ENCODE results near the gene STEAP4.
"Not testable (repeated sequence)": the region's sequence is repeated elsewhere in the genome, so short reads cannot be mapped to it uniquely, and the experiment has no call there.

The STEAP4 gene

GRCh38 chr7:88267421-88267820 is 39.3 kb downstream of the STEAP4 start:
- DNase-seq, result no peak

GRCh38 chr7:88264987-88265386 is 41.7 kb downstream of the STEAP4 start:
- not testable (repeated sequence) for DNase-seq

GRCh38 chr7:88262562-88262961 is 44.1 kb downstream of the STEAP4 start:
- DNase-seq, result no peak

DNA sequence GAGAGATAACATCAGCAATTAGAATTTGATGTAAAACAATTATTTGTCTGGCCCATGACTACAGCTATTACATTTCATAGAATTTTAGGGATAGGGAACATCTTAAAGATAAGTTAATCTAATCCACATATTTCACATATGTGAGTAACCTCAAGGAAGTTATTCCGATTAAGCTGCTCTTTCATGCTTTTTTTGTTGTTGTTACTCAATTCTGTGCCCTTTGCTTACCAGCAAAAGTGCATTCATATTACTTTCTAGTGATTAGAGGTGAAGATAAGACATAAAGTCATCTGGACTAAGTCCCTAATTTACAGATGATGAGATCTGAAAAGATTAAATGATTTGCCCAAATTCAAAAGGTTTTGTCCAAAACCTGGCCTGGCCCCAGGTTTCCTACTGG is 46.0 kb downstream of the STEAP4 start:
- no peak for DNase-seq

DNA sequence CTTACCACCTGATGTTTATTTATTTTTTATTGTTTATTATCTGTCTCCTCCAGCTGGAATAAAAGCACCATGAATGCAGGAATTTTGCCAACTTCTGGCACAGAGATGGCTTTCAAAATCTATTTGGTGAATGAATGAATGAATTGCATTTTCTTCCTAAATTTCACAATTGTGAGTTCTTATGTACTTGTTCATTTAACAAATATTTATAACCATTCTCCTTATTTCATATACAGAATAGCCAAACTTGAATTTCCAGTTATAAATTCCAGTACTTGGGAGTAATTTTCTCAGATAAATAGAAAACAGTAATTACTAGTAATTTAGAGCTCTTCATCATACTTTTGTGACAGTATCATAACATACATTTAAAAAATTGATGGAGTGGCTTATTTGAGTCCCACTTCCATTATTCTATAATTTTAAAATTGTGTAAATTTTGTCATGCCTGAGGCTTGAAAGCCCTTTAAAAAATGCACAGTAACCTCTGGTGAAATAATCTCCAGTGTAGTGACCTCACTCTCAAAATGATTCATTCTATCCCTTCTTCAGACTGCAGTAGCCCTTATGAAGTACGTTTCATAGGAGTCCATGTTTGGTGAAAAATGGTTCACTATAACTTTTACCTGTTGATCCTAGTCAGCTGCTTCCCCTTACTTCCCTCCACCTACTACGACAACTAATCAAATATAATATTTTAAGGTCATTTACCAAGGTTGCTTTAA is 46.9 kb downstream of the STEAP4 start:
- no peak for DNase-seq

GRCh38 chr7:88258296-88258695 is 48.4 kb downstream of the STEAP4 start:
- DNase-seq, result not testable (repeated sequence)

- no peak for DNase-seq
These were observed 49.8 kb downstream of the STEAP4 start for GRCh38 chr7:88256906-88257305.

DNA sequence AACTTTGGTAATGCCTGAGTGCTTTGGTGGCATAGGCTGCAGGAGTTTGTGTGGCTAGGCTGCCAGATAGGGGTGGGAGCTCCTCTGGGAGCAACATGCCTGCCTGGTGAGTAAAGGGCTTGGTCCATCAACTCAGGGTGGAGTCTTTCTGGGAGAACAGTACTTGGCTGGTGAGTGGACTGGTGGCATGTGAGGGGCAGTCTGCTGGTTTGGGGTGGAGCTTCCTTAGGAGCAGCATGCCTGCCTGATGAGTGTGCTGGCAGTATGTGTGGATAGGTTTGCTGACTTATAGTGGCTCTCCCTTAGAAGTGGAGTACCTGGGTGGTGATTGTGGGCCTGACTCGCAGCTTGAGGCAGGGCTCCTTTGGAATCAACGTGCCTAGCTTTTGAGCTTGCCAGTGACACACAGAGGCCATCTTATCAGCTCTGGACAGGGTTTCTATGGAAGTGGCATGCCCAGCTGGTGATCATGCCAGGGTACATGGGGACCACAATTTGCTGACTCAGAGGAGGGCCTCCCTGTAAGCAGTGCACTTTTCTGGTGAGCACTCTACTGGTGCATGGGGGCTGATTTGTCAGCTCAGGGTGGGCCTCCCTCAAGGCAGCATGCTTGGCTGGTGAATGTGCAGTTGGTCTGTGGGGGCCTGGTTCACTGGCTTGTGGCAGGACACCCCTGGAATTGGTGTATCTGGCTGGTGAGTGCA is 51.8 kb downstream of the STEAP4 start:
- DNase-seq, result no peak

DNA sequence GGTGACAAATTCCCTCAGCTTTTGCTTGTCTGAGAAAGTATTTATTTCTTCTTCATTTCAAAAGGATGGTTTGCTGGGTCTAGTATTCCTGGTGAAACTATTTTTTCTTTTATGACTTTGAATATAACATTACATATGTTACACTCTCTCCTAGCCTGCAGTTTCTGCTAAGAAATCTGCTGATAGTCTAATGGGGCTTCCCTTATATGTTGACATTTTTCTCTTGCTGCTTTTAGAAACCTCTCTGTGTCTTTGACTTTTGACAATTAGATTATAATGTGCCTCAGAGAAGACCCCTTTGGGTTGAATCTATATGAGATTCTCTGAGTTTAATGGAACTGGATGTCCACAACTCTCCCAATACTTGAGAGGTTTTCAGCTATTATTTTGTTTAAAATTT is 53.1 kb downstream of the STEAP4 start:
- DNase-seq, result no peak

DNA sequence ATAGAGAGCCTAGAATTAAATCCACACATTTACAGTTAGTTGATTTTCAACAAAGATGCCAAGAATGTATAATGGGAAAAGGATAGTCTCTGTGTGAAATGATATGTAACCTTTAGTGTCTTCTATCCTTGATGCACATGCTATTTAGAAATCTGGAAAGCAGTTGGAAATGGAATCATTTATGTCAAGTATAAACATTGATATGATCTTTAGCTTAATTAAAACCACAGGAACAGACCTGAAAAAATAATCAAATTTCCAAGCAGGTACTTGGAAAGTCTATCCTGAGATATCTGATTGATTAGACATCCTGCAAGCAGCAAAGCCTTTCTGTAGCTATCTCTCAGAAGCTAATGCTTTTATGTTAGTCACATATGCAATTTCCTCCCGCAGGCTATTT is 62.4 kb downstream of the STEAP4 start:
- DNase-seq, result no peak

DNA sequence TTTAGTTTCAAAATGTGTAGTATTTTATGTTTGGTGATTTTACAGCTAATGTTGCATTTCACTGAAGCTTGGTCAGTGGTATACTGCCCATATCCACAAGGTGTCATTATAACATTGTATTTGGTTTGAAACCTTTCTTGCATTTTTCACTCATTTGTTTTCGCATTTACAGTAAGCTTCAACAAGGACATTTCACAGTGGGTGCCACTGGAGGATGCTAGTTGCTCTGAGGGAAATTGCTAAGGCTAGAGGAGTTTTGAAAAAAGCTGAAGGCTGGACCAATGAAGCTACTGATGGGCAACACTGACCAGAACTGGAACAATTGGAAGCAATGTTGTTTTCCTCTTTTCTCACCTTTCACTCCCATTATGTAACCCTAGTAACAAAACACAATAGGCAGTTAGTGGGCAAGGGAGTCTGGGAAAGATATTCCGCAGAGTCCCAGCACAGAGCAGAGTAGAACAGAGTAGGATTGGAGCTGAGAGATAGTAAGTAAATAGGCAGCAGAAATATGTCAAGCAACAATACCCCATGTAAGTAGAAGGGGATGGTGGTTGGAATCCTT is 63.3 kb downstream of the STEAP4 start:
- no peak for DNase-seq

DNA sequence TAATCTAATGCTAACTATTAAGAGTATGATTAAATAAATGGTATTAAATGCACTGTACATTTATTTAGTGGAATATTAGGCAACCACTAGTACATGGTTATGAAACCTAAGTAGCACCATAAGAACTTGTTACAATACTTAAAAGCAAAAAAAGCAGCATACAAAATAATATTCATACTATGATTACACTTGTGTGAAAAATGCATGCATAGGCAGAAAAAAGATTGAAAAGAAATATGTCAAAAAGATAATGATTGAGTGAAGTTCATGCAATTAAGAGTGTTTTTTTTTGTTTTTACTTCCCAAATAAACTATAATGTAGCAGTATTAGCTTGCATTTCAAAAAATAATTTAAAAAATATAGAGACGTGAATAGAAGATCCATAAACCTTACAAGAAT is 66.8 kb downstream of the STEAP4 start:
- DNase-seq, result no peak

GRCh38 chr7:88233828-88234227 is 72.9 kb downstream of the STEAP4 start:
- no peak for DNase-seq

DNA sequence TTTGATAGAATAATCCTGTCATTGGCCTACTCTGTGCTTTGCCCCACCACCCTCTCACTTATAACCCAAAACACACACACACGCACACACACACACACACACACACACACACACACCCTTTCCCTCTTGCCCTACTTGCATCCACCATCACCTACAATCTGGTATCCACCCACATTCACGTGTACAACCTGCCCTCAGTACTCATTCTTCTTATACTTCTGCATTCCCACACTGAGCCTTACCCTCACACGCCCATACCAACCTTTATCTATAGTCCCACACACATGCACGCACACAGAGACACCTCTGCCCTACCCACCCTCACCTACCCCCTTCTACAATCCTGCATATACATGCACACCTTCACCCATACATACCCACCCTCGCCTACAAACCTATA is 76.0 kb downstream of the STEAP4 start:
- DNase-seq, result no peak

GRCh38 chr7:88229302-88229995 is 77.2 kb downstream of the STEAP4 start:
- DNase-seq, result no peak

- DNase-seq, result no peak
These were observed 79.7 kb downstream of the STEAP4 start for GRCh38 chr7:88226886-88227516.

GRCh38 chr7:88226201-88226600 is 80.5 kb downstream of the STEAP4 start:
- DNase-seq, result no peak

GRCh38 chr7:88224601-88225275 is 82.0 kb downstream of the STEAP4 start:
- no peak for DNase-seq

- no peak for DNase-seq
These were observed 83.4 kb downstream of the STEAP4 start for GRCh38 chr7:88223265-88223664.

Measured in activated CD4-positive, alpha-beta T cell treated with anti-CD3 and anti-CD28 coated beads for 1 hour (primary cell).